Measurements from ENCODE around the gene DGKG.

GRCh38 chr3:186172353-186172752, 189.7 kb downstream of the DGKG start:
- no peak for TF ChIP-seq CTCF (IDR thresholded peaks at IDR 0.05)
- TF ChIP-seq POLR2A (IDR thresholded peaks at IDR 0.05) = no peak

Data from lower leg skin (tissue), 3 donors.